GM12875 (cell line): Measurements from ENCODE around the gene TNFRSF18.
A peak's percentile ranks its signal among the peaks of the same experiment; 100 is the strongest.
"Not testable (repeated sequence)": the region's sequence is repeated elsewhere in the genome, so short reads cannot be mapped to it uniquely, and the experiment has no call there.

Source experiments
- H3K4me3 ChIP-seq: one replicate; pipeline ENCODE4 v1.5.1; 2011; ENCODE audit warnings: low read depth, low read length, control low read depth
- TF ChIP-seq, protein P1 (sequence below): IDR thresholded peaks from 2 replicates; pipeline ENCODE4 v1.5.1; 2011; ENCODE audit warnings: low read depth, mild to moderate bottlenecking, control low read depth, inconsistent platforms, low read length, moderate library complexity, borderline replicate concordance; ENCODE audit not compliant: insufficient read depth

Gene TNFRSF18

DNA sequence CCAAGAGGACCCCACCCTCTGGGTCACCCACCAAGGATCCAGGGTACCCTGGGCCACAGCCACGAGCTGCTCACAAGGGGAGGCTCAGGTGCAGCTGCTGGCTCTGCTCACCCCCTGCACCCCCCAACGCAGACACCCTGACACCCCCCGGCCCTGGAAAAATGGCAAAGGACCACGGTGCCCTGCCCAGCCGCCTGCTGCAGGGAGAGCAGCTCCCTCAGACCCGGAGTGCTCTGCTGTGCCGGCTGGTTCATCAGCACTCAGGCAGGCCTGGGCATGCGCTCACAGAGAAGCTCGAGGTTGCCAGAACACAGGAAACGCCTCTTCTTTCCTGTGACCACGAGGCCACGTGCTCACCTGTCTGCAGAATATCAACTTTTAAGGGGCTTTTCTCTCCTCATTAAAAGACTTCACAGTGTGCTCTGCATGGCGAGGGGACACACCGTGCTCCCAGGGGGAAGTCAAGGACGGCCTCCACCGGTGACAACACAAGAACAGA, 44.4 kb upstream of the TNFRSF18 start:
- TF ChIP-seq, protein P1, sequence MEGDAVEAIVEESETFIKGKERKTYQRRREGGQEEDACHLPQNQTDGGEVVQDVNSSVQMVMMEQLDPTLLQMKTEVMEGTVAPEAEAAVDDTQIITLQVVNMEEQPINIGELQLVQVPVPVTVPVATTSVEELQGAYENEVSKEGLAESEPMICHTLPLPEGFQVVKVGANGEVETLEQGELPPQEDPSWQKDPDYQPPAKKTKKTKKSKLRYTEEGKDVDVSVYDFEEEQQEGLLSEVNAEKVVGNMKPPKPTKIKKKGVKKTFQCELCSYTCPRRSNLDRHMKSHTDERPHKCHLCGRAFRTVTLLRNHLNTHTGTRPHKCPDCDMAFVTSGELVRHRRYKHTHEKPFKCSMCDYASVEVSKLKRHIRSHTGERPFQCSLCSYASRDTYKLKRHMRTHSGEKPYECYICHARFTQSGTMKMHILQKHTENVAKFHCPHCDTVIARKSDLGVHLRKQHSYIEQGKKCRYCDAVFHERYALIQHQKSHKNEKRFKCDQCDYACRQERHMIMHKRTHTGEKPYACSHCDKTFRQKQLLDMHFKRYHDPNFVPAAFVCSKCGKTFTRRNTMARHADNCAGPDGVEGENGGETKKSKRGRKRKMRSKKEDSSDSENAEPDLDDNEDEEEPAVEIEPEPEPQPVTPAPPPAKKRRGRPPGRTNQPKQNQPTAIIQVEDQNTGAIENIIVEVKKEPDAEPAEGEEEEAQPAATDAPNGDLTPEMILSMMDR, result no peak
- H3K4me3 ChIP-seq, result no peak overlapping the region

DNA sequence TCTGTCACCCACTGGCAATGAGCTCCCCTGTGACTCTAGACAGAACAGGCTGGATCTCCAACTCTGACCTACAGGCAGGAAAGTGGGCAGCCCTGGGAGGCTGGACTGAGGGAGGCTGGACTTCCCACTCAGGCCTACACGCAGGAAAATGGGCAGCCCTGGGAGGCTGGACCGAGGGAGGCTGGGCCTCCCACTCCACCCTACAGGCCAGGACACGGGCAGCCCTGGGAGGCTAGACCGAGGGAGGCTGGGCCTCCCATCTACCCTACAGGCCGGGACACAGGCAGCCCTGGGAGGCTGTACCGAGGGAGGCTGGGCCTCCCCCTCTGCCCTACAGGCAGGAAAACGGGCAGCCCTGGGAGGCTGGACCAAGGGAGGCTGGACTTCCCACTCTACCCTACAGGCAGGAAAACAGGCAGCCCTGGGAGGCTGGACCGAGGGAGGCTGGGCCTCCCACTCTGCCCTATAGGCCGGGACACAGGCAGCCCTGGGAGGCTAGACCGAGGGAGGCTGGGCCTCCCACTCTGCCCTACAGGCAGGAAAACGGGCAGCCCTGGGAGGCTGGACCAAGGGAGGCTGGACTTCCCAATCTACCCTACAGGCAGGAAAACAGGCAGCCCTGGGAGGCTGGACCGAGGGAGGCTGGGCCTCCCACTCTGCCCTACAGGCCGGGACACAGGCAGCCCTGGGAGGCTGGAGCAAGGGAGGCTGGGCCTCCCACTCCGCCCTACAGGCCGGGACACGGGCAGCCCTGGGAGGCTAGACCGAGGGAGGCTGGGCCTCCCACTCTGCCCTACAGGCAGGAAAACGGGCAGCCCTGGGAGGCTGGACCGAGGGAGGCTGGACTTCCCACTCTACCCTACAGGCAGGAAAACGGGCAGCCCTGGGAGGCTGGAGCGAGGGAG, 41.9 kb upstream of the TNFRSF18 start:
- not testable (repeated sequence) for H3K4me3 ChIP-seq

DNA sequence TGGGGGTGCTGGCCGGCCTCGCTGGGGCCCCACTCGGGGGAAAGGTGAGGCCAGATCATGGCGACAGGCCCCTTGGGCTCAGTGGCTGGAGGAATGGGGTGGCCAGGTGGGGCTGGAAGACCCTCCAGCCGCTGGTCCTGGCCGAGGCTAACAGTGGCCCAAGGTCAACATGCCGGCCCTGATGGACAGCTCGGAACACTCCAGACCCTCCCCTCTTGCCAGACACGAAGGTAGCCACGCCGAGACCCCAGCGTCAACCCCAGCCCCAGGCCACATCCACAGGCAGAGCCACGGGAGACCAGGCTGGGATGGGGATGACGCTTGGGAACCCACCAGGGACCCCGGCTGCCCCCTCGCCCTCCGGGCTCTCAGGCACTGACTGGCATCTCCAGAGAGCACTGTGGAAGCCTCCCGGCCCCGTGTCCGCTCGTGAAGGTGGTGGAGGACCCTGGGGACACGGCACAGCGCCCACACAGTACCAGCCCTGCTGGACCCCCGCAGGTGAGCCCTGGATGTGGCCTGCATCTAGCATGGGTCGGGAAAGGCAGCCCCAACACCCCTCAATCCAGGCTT, 41.0 kb upstream of the TNFRSF18 start:
- TF ChIP-seq, protein P1, result 0 out of 2 replicates have a peak, but pooled peaks have one; percentile 8
- H3K4me3 ChIP-seq, result no peak overlapping the region

DNA sequence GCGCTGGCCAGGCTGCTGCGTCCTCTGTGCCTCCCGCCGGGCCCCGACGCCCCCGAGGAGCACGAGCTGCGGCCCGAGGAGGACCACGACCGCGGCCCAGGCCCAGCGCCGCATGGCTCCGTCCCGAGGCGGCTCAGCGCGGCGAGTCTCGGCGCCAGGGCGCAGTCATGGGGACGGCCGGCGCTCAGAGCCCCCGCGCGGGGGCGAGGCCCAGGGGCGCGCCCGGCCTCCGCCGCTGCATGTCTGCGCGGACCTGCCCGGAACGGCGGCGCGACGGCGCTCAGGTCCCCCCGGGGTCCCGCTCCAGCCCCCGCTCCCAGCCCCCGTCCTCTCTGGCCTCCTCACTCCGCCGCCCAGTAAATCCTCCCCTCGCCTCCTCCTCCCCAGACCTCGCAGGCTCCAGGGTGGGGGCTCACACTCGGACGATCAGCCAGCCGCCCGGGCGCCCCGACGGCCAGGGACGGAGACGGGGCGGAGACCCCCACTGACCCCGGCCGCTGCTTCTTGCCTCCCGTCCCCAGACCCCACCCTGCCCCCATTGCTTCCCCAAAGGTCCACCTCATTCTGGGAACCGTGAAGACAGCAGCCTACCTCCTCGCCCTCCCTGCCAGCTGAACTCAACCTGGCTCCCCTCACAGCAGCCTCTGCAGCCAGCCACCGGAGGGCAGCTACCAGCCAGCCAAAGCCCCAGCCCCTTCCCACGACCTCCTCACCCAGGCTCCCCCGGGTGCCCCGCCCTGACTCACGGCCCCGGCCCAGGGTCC, 40.4 kb upstream of the TNFRSF18 start, which contains the start of gene C1QTNF12:
Gene C1QTNF12, minus strand, starts transcription at position 146 of the 764 bp plus-strand sequence. Its CDS starts 32 bp downstream, at position 114.
- TF ChIP-seq, protein P1, result no peak
- no peak within 1 kb of the TSS for H3K4me3 ChIP-seq

DNA sequence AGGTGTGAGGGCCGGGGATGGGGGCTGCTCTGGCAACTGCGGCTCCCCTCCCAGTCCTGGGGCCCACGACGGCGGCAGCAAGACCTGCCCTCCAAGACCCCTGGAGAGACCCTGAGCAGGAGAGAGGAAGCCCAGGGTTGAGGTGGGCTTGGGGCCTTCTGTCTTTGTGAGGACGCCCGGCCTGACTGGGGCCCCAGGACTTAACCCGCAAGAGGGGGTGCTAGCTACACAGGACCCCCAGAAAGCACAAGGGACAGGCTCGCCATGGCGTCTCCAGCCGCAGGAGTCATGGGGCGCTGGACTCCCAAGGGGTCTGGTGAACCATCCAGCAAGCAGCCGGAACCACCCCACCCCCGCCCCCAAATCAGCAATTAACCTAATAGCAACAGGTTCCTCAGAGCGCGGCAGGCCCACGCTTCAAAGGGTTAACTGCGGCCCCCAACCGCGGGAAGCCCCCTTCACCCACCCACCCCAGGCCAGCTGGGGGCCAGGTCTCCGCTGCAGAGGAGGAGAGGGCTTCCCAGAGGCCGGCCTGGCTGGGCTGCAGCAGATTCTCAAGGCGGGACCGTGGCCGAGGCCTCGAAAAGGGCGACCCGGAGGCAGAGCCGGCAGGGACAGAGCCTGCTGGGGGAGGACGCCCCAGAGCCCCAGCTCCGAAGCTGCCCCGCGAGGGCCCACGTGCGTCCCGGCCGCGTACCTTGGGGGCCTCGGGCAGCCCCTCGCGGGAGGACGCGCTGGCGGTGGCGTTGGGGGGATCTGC, 39.6 kb upstream of the TNFRSF18 start:
- no peak overlapping the region for H3K4me3 ChIP-seq
- TF ChIP-seq, protein P1, result no peak

DNA sequence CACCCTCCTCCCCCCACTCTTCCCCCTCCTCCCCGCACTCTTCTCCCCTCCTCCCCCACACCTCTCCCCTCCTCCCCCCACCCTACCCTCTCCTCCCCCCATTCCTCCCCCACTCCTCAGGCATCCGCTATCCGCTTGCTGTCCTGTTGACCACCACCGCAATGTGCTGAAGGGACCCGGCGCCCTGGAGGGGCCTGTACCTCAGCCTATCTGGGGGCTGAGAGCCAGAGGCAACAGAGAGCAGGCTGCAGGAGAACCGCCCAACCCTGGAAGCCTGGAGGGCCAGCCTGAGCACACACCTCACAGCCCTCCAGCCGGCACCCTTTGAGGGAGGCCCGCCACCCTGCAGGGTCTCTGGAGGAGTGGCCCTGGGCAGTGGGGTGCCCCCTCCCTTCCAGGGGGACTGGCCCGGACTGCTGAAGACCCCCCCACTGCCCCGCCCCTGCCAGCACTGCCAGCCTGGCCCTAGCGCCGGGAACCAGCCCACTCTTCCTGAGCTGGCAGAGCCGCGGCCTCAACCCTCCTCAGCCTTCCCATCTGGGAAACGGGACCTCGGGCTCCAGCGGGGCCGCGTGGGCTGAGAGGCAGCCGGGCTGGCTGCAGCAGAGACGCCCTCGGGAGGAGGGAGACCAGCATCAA, 38.9 kb upstream of the TNFRSF18 start:
- TF ChIP-seq, protein P1, result no peak
- H3K4me3 ChIP-seq, result no peak overlapping the region
